Epithelial cell of proximal tubule (primary cell): Measurements from ENCODE around the gene PELI2. TPM values are rescaled to one million over a fixed set of nuclear protein-coding genes. Genes with fewer than 3 reads are reported as not detected.

ENCODE experiments used
- DNase-seq: peaks from one replicate; pipeline ENCODE4 v3.0.0-alpha.2; 2011; ENCODE audit warnings: low read depth
- H3K4me3 ChIP-seq: 2 replicates; pipeline ENCODE4 v1.5.1; 2011; ENCODE audit warnings: low read depth, mild to moderate bottlenecking, low read length
- total RNA-seq: library from RNA; depleted of rRNA; stranded (reverse); fragments of >200 nt; gene quantifications from 2 replicates; pipeline ENCODE4 v1.2.3, GENCODE V29; 2015
- TF ChIP-seq, protein P1 (sequence below): conservative IDR thresholded peaks from 2 replicates; pipeline ENCODE4 v1.5.1; 2012; ENCODE audit warnings: low read depth, mild to moderate bottlenecking, low read length

PELI2 gene
- total RNA-seq, 1 donor from 2014 or later = 6.6 TPM

DNA sequence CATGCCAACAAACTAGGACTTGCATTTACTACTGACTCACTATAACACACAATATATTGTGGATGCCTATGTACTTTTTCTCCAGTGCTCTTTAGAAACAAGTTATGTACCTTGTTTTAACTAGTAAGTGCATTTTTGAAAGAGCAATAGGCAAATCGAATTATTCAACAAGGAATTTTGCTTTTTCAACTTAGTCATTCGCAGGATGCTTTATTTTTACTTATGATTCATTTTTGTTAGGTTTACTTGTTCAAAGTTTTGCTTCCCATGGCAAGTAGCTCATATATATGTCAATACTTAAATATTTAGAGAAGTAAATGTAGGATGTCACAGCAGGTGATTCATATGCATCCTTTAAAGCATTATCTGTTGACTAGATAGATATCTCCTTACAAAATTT is 149.8 kb downstream of the PELI2 start:
- TF ChIP-seq, protein P1, sequence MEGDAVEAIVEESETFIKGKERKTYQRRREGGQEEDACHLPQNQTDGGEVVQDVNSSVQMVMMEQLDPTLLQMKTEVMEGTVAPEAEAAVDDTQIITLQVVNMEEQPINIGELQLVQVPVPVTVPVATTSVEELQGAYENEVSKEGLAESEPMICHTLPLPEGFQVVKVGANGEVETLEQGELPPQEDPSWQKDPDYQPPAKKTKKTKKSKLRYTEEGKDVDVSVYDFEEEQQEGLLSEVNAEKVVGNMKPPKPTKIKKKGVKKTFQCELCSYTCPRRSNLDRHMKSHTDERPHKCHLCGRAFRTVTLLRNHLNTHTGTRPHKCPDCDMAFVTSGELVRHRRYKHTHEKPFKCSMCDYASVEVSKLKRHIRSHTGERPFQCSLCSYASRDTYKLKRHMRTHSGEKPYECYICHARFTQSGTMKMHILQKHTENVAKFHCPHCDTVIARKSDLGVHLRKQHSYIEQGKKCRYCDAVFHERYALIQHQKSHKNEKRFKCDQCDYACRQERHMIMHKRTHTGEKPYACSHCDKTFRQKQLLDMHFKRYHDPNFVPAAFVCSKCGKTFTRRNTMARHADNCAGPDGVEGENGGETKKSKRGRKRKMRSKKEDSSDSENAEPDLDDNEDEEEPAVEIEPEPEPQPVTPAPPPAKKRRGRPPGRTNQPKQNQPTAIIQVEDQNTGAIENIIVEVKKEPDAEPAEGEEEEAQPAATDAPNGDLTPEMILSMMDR = no peak
- H3K4me3 ChIP-seq = no peak overlapping the region
- DNase-seq = no peak

DNA sequence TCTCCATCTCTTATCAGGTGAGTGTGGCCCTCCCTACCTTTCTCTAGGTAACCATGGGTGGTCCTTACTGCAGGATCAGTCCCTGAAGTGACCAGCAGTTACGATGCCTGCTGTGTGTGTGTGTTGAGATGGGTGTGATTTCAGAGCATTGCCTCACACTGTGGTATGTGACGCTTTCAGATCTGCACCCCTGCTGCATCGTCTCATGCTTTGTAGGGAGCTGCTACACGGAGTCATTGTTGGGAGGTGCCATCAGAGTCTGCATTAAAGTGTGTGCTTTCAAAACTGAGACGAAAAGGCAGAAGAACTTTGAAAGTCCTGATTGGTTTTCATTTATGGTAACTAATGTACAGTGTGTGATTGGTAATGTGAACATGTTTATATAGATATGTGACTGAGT is 150.5 kb downstream of the PELI2 start:
- TF ChIP-seq, protein P1 = no peak
- DNase-seq = no peak
- no peak overlapping the region for H3K4me3 ChIP-seq

DNA sequence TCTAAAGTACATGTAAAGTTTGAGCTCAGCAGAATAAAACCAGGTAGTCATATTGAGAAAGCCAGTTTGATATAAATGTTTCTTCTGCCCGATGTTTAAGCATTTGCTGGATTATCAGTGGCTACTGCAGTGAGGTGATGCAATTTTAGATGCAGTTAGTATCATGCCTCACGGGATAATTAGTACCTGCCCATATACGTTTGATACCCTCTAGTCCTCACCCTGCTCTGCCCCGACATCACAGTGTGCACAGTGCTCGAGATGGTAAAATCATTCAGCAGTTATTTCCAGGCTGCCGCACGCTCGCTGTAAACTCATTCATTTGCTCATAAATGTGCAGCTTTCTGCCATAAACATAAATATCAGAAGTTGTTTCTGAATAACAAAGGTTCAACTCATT is 152.7 kb downstream of the PELI2 start:
- TF ChIP-seq, protein P1 = no peak
- H3K4me3 ChIP-seq = no peak overlapping the region
- no peak for DNase-seq

DNA sequence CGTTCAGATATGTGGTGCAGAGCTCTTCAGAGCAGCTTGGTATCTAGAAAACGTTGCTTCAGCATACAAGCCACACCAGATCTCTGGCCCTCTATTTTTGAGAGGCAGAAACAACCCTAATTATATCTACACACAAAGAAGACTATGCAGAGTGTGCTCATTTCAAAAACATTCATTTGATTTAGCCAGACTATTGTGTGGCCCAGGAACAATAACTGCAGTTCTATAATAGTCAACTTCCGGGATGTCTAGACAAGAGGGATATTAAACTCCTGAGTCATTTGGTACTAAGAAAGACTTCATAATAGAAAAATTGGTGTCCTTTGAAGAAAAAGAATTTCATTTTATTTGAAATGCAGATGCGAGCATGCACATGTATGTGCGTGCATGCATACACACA is 153.8 kb downstream of the PELI2 start:
- no peak overlapping the region for H3K4me3 ChIP-seq
- no peak for DNase-seq
- TF ChIP-seq, protein P1 = no peak

DNA sequence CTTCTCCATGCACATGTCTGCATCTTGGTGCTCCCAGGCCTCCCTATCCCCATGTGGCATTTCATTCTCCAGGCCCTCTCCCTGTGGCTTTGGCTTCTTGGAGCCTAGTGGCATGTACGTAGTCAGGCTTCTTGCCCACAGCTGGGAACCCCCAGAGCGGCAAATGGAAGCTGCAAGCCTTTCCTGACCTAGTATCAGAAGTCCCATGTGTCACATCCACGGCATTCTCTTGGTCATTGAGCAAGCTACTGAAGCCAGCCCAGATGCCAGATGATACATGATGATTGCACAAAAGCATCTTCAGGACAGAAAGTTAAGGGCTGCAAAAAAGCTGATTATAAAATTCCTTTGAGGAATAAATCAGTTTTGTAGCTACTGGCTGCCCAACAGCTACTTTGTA is 154.9 kb downstream of the PELI2 start:
- DNase-seq = no peak
- H3K4me3 ChIP-seq = no peak overlapping the region
- TF ChIP-seq, protein P1 = no peak

DNA sequence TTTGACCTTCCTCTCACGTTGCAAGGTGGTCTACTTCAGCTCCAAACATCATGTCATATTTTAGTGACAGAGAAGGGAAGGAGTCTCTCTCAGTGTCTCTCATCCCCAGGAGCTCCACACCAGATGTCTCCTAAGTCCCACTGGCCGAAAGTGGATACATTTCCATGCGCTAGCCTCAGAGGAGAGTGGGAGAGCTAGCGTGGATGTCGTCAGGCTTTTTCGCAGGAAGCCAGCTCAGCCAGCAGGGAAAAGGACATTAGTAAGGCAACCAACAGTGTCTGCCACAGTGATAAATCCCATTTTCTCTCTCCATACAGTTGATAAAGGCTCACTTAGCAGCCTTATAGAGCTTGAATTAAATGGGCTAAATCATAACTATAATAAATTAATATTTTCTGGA is 155.7 kb downstream of the PELI2 start:
- no peak for DNase-seq
- TF ChIP-seq, protein P1 = no peak

DNA sequence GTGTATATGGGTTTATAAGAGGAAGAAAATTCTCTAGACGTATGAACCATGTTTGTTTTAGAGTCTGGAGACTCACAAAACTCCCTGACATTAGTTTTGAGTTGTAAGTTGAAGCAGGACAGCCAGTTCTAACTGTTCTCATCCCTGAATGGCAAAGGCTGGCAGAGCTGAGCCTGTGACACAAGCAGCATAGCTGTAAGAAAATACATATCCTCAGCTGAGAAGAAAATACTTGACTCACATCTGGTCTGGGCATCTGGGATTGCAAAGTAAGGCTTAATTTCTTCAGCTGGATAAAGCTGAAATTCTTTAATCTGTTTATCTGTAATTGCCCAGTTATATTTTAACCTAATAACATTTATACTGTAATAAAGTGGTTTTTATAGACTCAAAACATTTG is 156.3 kb downstream of the PELI2 start:
- no peak overlapping the region for H3K4me3 ChIP-seq
- TF ChIP-seq, protein P1 = no peak
- no peak for DNase-seq

More for the DNA sequence above, 155.7 kb downstream of the PELI2 start:
- no peak overlapping the region for H3K4me3 ChIP-seq
